SK-N-SH (cell line): Measurements from ENCODE around the gene SDHAF3.

Experiments
- CTCF ChIP-seq: fragments of 200-600 bp; sonication (generic); IDR thresholded peaks from 2 replicates; pipeline ENCODE4 v1.6.1; 2017; ENCODE audit warnings: antibody characterized with exemption, mild to moderate bottlenecking, moderate library complexity
- ELF1 ChIP-seq: IDR thresholded peaks from 2 replicates; pipeline ENCODE4 v1.4.0; 2012
- FOSL2 ChIP-seq: IDR thresholded peaks from 2 replicates; pipeline ENCODE4 v1.4.0; 2012; ENCODE audit warnings: low read depth, mild to moderate bottlenecking, moderate library complexity, borderline replicate concordance
- GABPA ChIP-seq: IDR thresholded peaks from 2 replicates; pipeline ENCODE4 v1.4.0; 2012; ENCODE audit warnings: low read depth, mild to moderate bottlenecking
- IRF3 ChIP-seq: fragments of 150-350 bp; IDR thresholded peaks from 2 replicates; pipeline ENCODE4 v1.6.1; 2016; ENCODE audit warnings: mild to moderate bottlenecking, low read depth, low read length
- NFIC ChIP-seq: IDR thresholded peaks from 2 replicates; pipeline ENCODE4 v1.4.0; 2012; ENCODE audit warnings: borderline replicate concordance
- RAD21 ChIP-seq: IDR thresholded peaks from 2 replicates; pipeline ENCODE4 v1.6.1; 2012; ENCODE audit warnings: mild to moderate bottlenecking, low read length
- RFX5 ChIP-seq: IDR thresholded peaks from 2 replicates; pipeline ENCODE4 v1.6.1; 2012; ENCODE audit warnings: mild to moderate bottlenecking, improper control_type of control experiment, low read length
- TAF1 ChIP-seq: IDR thresholded peaks from 2 replicates; pipeline ENCODE4 v1.6.1; 2012; ENCODE audit warnings: low read depth, mild to moderate bottlenecking, low read length, moderate library complexity, borderline replicate concordance
- TEAD4 ChIP-seq: IDR thresholded peaks from 2 replicates; pipeline ENCODE4 v1.4.0; 2012; ENCODE audit warnings: mild to moderate bottlenecking, borderline replicate concordance; ENCODE audit not compliant: insufficient read depth
- TF ChIP-seq, protein P1 (sequence below): IDR thresholded peaks from 2 replicates; pipeline ENCODE4 v1.6.1; 2012; ENCODE audit warnings: mild to moderate bottlenecking, low read depth, low read length, moderate library complexity

- TF ChIP-seq CTCF: peak; percentile 95
- TF ChIP-seq GABPA: no peak
- TF ChIP-seq NFIC: peak; percentile 51; the same call in 1 of the 2 replicates
- TF ChIP-seq IRF3: no peak
- no peak for TF ChIP-seq TAF1
- TF ChIP-seq RAD21: peak; percentile 99
- TF ChIP-seq, protein P1, sequence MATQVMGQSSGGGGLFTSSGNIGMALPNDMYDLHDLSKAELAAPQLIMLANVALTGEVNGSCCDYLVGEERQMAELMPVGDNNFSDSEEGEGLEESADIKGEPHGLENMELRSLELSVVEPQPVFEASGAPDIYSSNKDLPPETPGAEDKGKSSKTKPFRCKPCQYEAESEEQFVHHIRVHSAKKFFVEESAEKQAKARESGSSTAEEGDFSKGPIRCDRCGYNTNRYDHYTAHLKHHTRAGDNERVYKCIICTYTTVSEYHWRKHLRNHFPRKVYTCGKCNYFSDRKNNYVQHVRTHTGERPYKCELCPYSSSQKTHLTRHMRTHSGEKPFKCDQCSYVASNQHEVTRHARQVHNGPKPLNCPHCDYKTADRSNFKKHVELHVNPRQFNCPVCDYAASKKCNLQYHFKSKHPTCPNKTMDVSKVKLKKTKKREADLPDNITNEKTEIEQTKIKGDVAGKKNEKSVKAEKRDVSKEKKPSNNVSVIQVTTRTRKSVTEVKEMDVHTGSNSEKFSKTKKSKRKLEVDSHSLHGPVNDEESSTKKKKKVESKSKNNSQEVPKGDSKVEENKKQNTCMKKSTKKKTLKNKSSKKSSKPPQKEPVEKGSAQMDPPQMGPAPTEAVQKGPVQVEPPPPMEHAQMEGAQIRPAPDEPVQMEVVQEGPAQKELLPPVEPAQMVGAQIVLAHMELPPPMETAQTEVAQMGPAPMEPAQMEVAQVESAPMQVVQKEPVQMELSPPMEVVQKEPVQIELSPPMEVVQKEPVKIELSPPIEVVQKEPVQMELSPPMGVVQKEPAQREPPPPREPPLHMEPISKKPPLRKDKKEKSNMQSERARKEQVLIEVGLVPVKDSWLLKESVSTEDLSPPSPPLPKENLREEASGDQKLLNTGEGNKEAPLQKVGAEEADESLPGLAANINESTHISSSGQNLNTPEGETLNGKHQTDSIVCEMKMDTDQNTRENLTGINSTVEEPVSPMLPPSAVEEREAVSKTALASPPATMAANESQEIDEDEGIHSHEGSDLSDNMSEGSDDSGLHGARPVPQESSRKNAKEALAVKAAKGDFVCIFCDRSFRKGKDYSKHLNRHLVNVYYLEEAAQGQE: no peak
- TF ChIP-seq FOSL2: no peak
- TF ChIP-seq TEAD4: no peak
- no peak for TF ChIP-seq ELF1
- TF ChIP-seq RFX5: no peak
These were observed 12.7 kb upstream of the SDHAF3 start for GRCh38 chr7:97104719-97105238.
